Mammary epithelial cell (primary cell): ENCODE measurements around the gene HUWE1.

ENCODE experiments used
- EZH2 ChIP-seq: IDR thresholded peaks from 2 replicates; pipeline ENCODE4 v1.6.1; 2012; ENCODE audit warnings: low read length, inconsistent platforms, borderline replicate concordance
- TF ChIP-seq, protein P1 (sequence below), 2 donors: IDR thresholded peaks in 1 of 2; conservative IDR thresholded peaks in 1 of 2; 2 replicates each; pipeline ENCODE4 v1.5.1; 2011 to 2012; ENCODE audit warnings: inconsistent platforms in 2 of 2, low read length in 2 of 2, mild to moderate bottlenecking in 2 of 2, control low read depth in 1 of 2, low read depth in 1 of 2; ENCODE audit not compliant: insufficient read depth in 1 of 2; ENCODE audit errors: extremely low read depth in 1 of 2

GRCh38 chrX:53728506-53728905 lies 42.0 kb upstream of the HUWE1 start:
- TF ChIP-seq, protein P1, sequence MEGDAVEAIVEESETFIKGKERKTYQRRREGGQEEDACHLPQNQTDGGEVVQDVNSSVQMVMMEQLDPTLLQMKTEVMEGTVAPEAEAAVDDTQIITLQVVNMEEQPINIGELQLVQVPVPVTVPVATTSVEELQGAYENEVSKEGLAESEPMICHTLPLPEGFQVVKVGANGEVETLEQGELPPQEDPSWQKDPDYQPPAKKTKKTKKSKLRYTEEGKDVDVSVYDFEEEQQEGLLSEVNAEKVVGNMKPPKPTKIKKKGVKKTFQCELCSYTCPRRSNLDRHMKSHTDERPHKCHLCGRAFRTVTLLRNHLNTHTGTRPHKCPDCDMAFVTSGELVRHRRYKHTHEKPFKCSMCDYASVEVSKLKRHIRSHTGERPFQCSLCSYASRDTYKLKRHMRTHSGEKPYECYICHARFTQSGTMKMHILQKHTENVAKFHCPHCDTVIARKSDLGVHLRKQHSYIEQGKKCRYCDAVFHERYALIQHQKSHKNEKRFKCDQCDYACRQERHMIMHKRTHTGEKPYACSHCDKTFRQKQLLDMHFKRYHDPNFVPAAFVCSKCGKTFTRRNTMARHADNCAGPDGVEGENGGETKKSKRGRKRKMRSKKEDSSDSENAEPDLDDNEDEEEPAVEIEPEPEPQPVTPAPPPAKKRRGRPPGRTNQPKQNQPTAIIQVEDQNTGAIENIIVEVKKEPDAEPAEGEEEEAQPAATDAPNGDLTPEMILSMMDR (conservative IDR thresholded peaks at IDR 0.05 in 1 of 2, IDR thresholded peaks at IDR 0.05 in 1 of 2; ENCODE audit: extremely low read depth in 1 of 2, insufficient read depth in 1 of 2, low read depth in 1 of 2, low read length in 2 of 2): no peak
- no peak for TF ChIP-seq EZH2
